ENCODE results near the gene DAPL1. TPM values are rescaled to one million over a fixed set of nuclear protein-coding genes. Genes with fewer than 3 reads are reported as not detected.

Gene DAPL1
- polyA plus RNA-seq, 1 of the 3 experiments (the other 2 are of a cell fraction): not detected

GRCh38 chr2:158774681-158775080 lies 20.4 kb upstream of the DAPL1 start:
- TF ChIP-seq REST (IDR thresholded peaks at IDR 0.05; ENCODE audit: low read depth, low read length): no peak
- TF ChIP-seq EP300 (IDR thresholded peaks at IDR 0.05; ENCODE audit: borderline replicate concordance in 1 of 2, low read depth in 1 of 2, low read length in 1 of 2): no peak
- TF ChIP-seq GATA2 (CRISPR knock-in tag; IDR thresholded peaks at IDR 0.05): no peak
- no peak for TF ChIP-seq EZH2phosphoT487 (IDR thresholded peaks at IDR 0.05; ENCODE audit: borderline replicate concordance, low read depth)
- no peak for TF ChIP-seq TCF12 (IDR thresholded peaks at IDR 0.05)
- TF ChIP-seq MAX (IDR thresholded peaks at IDR 0.05; ENCODE audit: low read depth): no peak
- no peak for TF ChIP-seq SMC3 (IDR thresholded peaks at IDR 0.05; ENCODE audit: low read depth, low read length)
- TF ChIP-seq CHD2 (IDR thresholded peaks at IDR 0.05; ENCODE audit: low read length, partially characterized antibody): no peak
- no peak for TF ChIP-seq USF1 (IDR thresholded peaks at IDR 0.05; ENCODE audit: borderline replicate concordance, low read depth)
- no peak for TF ChIP-seq MEF2A (IDR thresholded peaks at IDR 0.05; ENCODE audit: borderline replicate concordance, low read depth)
- TF ChIP-seq TAF1 (IDR thresholded peaks at IDR 0.05; ENCODE audit: borderline replicate concordance, low read depth, low read length): no peak
- no peak for TF ChIP-seq RFX5 (IDR thresholded peaks at IDR 0.05; ENCODE audit: low read length)
- no peak for TF ChIP-seq NRF1 (IDR thresholded peaks at IDR 0.05; ENCODE audit: low read depth, low read length)
- H3K27ac ChIP-seq (ENCODE audit: low read depth in 2 of 2, low read length in 1 of 2): no peak overlapping the region
- H4K20me1 ChIP-seq (ENCODE audit: insufficient read depth): no peaks in the 10 kb centered on the region
- 71% methylated on average over 1 of the region's 1 CpG for WGBS (ENCODE audit: low lambda C conversion rate)
- ChIA-PET CTCF (interaction anchor here (0.5 to 10.5 kb wide), 2 partner anchors 19 to 1252 kb away, joined by 3 to 94 read pairs; no protein-coding TSS in a partner anchor), POLR2A (no interaction called here)
- no peaks in the 10 kb centered on the region for H3K4me1 ChIP-seq (ENCODE audit: control insufficient read depth in 1 of 2, insufficient read depth in 2 of 2, low read depth in 1 of 2, low read length in 1 of 2)
- no peaks in the 10 kb centered on the region for H3K27me3 ChIP-seq (ENCODE audit: insufficient read depth)
- no peak for DNase-seq
- no peak overlapping the region for H2AFZ ChIP-seq (ENCODE audit: low read depth)
- no peak overlapping the region for H3K4me3 ChIP-seq (ENCODE audit: low read depth in 2 of 2, low read length in 1 of 2)
- H3K9ac ChIP-seq: no peak overlapping the region
- H3K79me2 ChIP-seq (ENCODE audit: insufficient read depth): no peaks in the 10 kb centered on the region
- H3K9me3 ChIP-seq: no peaks in the 10 kb centered on the region
- no peak overlapping the region for H3K4me2 ChIP-seq
- no peaks in the 10 kb centered on the region for H3K9me2 ChIP-seq
- H3F3A ChIP-seq (replicated peaks; ENCODE audit: insufficient read depth): no peaks in the 10 kb centered on the region
- H3K36me3 ChIP-seq (replicated peaks in 1 of 2; ENCODE audit: control insufficient read depth in 1 of 2, insufficient read depth in 2 of 2, low read length in 1 of 2): no peaks in the 10 kb centered on the region
